GM18870 (cell line): Measurements from ENCODE around the gene SPINK6.

Experiments
- ATAC-seq: cut with Tn5 transposase; IDR thresholded peaks from one replicate; pipeline ENCODE4 v1.9.1; 2021; ENCODE audit warnings: moderate library complexity; ENCODE audit not compliant: unreplicated experiment

The SPINK6 gene

DNA sequence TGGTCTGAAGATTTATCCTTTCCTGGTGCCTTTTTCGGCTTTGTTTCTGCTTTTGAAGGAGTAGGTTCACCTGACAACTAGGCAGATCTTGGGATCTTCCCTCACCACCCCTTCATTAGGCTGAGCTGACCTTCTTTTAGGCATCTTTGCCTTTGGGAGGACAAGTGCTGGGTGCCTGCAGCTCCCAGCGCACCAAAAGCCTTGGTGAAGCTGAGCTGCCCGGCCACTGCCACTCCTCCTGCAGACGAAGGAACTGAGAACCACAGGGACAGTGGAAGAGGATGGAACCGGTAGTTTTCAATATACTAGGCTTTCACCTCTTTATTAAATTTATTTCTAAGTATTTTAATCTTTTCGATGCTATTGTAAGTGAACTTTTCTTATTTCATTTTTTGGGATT is 18.7 kb downstream of the SPINK6 start:
- no peak for ATAC-seq

DNA sequence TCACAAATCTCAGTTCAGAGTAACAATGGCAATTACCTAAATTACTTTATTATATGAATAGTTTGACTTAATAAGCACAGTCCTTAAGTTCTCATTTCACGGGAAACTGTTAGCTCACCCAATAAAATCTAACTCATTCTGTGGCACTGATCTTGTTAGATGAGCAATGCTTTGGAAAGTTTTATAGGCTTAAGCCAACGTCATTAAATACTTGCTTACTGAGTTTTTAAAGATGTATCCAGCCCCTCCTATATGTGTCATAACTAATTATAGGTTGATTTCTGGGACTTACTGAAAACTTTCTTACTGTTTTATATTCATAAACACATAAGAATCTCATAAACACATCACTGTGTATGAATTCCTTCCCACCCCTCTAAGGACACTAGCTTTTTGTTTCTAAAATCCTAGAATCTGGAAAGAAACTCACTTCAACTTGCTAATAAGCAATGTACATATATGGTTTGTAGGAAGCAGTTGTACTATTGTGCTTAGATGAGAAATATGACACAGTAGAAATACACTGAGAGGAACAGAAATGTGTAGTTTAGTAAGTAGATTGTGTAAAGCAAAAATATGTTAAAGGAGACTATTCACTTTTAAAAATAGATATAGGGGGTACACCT is 21.4 kb downstream of the SPINK6 start:
- ATAC-seq, result no peak

DNA sequence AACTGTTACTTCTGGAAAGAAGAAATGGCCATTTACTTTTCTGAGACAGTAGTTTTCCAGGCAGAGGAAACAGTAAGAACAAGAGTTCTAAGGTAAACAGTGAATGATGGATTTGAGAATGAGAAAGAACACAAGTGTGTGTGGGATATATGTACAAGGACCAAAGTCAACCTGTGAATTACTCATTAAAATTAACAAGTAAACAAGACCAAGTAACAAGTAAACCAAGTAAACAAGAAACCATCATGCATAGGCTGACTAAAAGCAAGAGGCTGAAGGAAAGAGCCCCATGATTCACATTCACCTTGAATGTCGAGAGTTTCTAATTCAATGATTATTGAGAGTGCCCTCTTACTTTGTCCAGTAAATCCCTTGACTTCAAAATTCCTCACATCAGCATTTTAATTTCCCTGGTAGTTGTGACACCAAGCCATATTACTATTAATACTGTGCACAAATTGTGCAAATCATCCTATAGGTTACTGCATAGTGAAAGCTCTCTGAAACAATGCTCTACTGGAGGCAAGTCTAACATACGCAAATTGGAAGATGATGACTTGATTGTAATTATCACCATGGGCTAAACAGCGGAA is 25.6 kb downstream of the SPINK6 start:
- no peak for ATAC-seq

DNA sequence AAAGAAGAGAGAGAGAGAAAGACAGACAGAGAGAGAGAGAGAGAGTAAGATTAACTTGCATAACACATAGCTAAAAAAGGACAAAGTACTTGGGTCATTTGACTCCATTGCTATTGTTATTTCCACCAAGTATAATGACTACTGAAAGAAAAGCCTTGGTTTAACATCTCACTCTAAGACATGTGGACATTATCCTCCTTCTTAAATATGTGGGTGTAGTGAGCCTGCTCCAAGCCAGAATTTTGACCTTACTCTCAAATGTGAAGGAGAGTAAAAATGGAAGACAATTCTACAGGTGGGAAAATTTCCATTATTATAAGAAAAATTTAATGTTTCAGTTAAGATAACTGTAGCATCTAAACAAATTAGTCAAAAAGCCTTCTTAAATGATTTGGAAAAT is 27.0 kb downstream of the SPINK6 start:
- no peak for ATAC-seq

DNA sequence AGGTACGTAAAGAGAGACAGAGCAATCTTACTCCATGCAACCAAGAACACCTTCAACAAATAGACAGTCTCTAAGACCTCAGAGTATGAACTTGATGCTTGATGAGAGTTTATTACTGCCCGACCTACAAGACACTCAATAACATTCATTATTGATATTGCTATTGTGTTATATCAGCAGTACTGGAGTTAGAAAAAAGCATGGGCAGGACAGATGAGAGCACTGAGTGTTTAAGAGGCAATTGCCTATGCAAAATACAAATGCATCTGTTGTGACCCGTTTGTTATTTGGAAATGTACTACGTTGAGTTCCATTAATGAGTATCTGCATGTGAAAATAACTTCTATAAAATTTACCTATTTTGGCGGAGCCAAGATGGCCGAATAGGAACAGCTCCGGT is 27.4 kb downstream of the SPINK6 start:
- no peak for ATAC-seq

DNA sequence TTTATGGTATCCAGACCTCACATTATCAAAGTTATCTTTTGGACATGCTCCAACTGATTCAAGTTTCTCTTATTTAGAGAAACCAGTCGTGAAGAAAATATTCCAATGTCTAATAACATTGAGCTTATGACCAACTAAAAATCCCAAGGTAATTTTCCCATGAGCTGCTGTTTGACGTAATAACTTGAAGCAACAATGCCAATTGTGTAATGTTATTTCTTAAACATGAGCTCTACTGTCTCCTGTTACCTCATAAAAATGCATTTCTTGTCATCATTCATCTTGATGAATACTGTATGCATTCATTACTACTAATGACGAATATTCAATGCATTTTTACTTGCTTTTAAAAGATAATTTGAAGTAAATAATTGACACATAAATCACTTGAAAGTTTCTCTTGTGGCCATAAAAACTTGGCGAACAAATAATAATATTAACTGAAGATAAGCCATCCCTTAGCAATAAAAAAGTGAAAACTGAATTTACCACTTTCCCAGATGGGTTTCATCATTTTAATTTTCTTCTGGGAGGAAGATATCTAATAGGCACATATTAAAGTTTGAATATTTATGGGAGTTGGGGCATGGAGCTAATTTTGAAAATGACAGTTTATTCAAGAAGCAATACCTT is 35.1 kb downstream of the SPINK6 start:
- ATAC-seq, result no peak

DNA sequence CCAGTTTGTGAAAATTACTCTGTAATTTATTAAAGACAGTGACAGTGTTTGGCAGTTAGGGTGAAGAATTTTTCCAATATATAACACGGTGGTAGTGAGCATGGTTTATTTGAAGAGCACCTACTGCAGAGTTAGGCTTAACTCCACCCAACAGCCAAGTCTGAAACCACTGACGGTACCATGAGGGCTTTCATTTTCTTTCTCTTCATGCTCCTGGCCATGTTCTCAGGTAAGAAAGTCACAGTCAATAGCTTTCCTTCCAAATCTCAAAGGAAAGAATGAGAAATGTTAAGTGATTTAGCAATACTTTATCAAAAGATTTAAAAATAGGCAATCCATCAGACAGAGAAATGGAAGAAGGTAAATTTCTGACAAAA is 35.6 kb downstream of the SPINK6 start, which contains the start of gene MARCOL:
TSS of gene MARCOL (plus strand) at position 108 of the 377 bp plus-strand sequence. CDS start at position 181, 73 bp downstream.
- ATAC-seq, result no peak

DNA sequence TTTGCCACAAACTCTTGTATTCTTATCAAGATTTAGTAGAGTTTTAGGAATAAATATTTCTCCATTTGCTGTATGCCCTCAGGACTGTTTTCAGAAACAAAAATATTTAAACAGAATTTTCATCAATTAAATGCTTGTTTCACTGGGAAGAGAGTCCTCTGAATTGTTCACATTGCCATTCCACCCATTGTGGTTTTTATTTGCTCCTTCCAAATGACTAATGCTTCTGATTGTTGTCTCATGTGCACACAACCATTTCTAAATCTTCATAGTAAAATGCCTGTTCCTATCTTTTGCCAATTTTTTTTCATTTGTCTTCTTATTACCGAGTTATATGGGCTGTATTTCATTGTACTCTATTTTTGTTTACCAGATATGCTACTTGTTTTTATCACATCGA is 46.1 kb downstream of the SPINK6 start:
- ATAC-seq, result no peak

DNA sequence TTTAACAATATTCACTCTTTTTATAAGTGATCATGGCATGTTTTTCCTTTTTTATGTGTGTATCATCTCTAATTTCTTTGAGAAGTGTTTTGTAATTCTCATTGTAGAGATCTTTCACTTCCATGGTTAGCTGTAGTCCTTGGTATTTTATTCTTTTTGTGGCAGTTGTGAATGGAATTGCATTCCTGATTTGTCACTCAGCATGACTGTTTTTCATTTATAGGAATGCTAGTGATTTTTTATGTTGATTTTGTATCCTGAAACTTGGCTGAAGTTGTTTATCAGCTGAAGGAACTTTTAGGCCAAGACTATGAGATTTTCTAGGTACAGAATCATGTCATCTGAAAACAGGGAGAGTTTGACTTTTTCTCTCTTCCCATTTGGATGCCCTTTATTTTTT is 52.6 kb downstream of the SPINK6 start:
- no peak for ATAC-seq

DNA sequence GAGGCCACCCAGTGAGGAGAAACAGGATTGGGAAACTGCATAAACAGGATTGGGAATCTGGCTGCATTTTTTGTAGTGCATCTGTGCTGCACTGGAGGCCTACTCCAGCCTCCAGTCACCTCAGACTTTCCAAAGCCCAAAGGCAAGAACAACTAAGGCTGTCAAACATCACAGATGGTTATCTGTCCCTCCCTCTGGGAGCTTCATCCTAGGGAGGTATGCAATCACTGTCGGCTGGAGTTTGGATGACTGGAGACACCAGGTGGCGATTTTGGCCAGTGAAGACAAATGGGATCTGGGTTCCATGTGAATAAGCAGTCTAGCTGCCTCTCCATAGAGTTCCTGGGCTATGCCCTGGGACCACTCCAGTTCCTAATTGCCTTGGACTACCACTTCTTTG is 56.4 kb downstream of the SPINK6 start:
- no peak for ATAC-seq

DNA sequence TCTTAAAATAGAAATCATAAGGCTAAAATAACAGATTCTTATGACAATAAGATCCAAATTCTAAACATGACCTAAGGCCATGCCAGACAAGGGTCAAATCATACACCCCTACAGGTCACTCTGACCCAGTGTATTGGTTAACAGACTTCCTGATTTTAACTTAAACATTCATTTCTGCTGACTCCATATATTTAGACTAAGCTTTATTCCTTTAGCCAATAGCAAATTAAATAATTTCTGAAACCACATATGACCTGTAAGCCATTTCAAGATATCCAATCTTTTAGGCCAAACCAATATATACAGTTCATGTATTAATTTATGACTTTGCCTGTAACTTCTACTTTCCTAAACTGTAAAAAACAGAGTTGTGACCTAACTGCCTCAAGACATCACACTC is 58.4 kb downstream of the SPINK6 start:
- ATAC-seq, result no peak
